Subcutaneous abdominal adipose tissue (tissue), 5 donors: ENCODE data around the gene BABAM2.

ENCODE experiments used
- H3K27ac ChIP-seq: one replicate; pipeline ENCODE4 v1.7.0; 2013; ENCODE audit warnings: low read depth, mild to moderate bottlenecking, inconsistent platforms, low read length, moderate library complexity
- H3K27me3 ChIP-seq, 5 donors: one replicate each; pipeline ENCODE4 v1.7.0; 2013; ENCODE audit warnings: low read length in 5 of 5, inconsistent platforms in 1 of 5; ENCODE audit not compliant: control insufficient read depth in 5 of 5, insufficient read depth in 4 of 5
- H3K36me3 ChIP-seq, 5 donors: one replicate each; pipeline ENCODE4 v1.7.0; 2013; ENCODE audit warnings: low read length in 5 of 5; ENCODE audit not compliant: control insufficient read depth in 5 of 5, insufficient read depth in 5 of 5
- H3K4me1 ChIP-seq, 5 donors: one replicate each; pipeline ENCODE4 v1.7.0; 2013; ENCODE audit warnings: low read length in 5 of 5, mild to moderate bottlenecking in 3 of 5, moderate library complexity in 1 of 5; ENCODE audit not compliant: control insufficient read depth in 5 of 5, insufficient read depth in 5 of 5
- H3K4me3 ChIP-seq, 5 donors: one replicate each; pipeline ENCODE4 v1.7.0; 2013; ENCODE audit warnings: low read length in 5 of 5, low read depth in 1 of 5
- H3K9ac ChIP-seq, 5 donors: one replicate each; pipeline ENCODE4 v1.7.0; 2013; ENCODE audit warnings: low read length in 5 of 5, mild to moderate bottlenecking in 4 of 5, moderate library complexity in 3 of 5
- H3K9me3 ChIP-seq, 5 donors: one replicate each; pipeline ENCODE4 v1.7.0; 2013; ENCODE audit warnings: low read length in 5 of 5; ENCODE audit not compliant: control insufficient read depth in 5 of 5
- donor health status: healthy.
- donor health status: healthy.
- donor health status: healthy.
- donor health status: healthy.
- donor health status: healthy.

BABAM2 gene

GRCh38 chr2:28209261-28209691 is 318.7 kb downstream of the BABAM2 start:
- peaks cover 0 to 3% (median 0%) of the 10 kb centered on the region in 5 donors for H3K4me1 ChIP-seq
- no peak overlapping the region for H3K27ac ChIP-seq
- no peaks in the 10 kb centered on the region for H3K27me3 ChIP-seq
- no peaks in the 10 kb centered on the region for H3K9me3 ChIP-seq
- H3K9ac ChIP-seq: no peak overlapping the region
- peaks cover 0 to 2% (median 0%) of the 10 kb centered on the region in 5 donors for H3K36me3 ChIP-seq
- no peak overlapping the region for H3K4me3 ChIP-seq

GRCh38 chr2:28209864-28210263 is 319.3 kb downstream of the BABAM2 start:
- no peaks in the 10 kb centered on the region for H3K27me3 ChIP-seq
- H3K36me3 ChIP-seq: peaks cover 0 to 2% (median 0%) of the 10 kb centered on the region in 5 donors
- H3K4me3 ChIP-seq: no peak overlapping the region
- H3K27ac ChIP-seq: no peak overlapping the region
- H3K9ac ChIP-seq: no peak overlapping the region
- no peaks in the 10 kb centered on the region for H3K9me3 ChIP-seq
- peaks cover 0 to 3% (median 0%) of the 10 kb centered on the region in 5 donors for H3K4me1 ChIP-seq

- Histone ChIP-seq H3K9ac (no peak overlapping the region), H3K9me3 (no peaks in the 10 kb centered on the region), H3K4me3 (no peak overlapping the region), H3K4me1 (peaks cover 0 to 3% (median 0%) of the 10 kb centered on the region in 5 donors), H3K36me3 (peaks cover 0 to 2% (median 0%) of the 10 kb centered on the region in 5 donors), H3K27me3 (no peaks in the 10 kb centered on the region), H3K27ac (no peak overlapping the region)
Observed at GRCh38 chr2:28210535-28210934, 320.0 kb downstream of the BABAM2 start.

GRCh38 chr2:28216331-28216730 is 325.8 kb downstream of the BABAM2 start:
- H3K4me1 ChIP-seq: no peaks in the 10 kb centered on the region
- no peak overlapping the region for H3K9ac ChIP-seq
- no peaks in the 10 kb centered on the region for H3K27me3 ChIP-seq

GRCh38 chr2:28217042-28217740 is 326.7 kb downstream of the BABAM2 start:
- no peaks in the 10 kb centered on the region for H3K27me3 ChIP-seq
- no peak overlapping the region for H3K27ac ChIP-seq
- H3K4me1 ChIP-seq: no peaks in the 10 kb centered on the region
- no peaks in the 10 kb centered on the region for H3K9me3 ChIP-seq
- H3K9ac ChIP-seq: no peak overlapping the region
- H3K36me3 ChIP-seq: no peaks in the 10 kb centered on the region
- no peak overlapping the region for H3K4me3 ChIP-seq

More at GRCh38 chr2:28216331-28216730, 325.8 kb downstream of the BABAM2 start:
- Histone ChIP-seq H3K27ac (no peak overlapping the region), H3K36me3 (no peaks in the 10 kb centered on the region), H3K4me3 (no peak overlapping the region), H3K9me3 (no peaks in the 10 kb centered on the region)

GRCh38 chr2:28219138-28219537 is 328.6 kb downstream of the BABAM2 start:
- Histone ChIP-seq H3K4me1 (no peaks in the 10 kb centered on the region), H3K9ac (no peak overlapping the region), H3K9me3 (no peaks in the 10 kb centered on the region), H3K27ac (no peak overlapping the region), H3K36me3 (peaks cover 0 to 2% (median 0%) of the 10 kb centered on the region in 5 donors), H3K27me3 (no peaks in the 10 kb centered on the region), H3K4me3 (no peak overlapping the region)

GRCh38 chr2:28219758-28220368 is 329.3 kb downstream of the BABAM2 start:
- Histone ChIP-seq H3K4me3 (no peak overlapping the region), H3K9me3 (no peaks in the 10 kb centered on the region), H3K9ac (no peak overlapping the region), H3K27ac (no peak overlapping the region), H3K36me3 (peaks cover 0 to 2% (median 0%) of the 10 kb centered on the region in 5 donors), H3K4me1 (peaks cover 0 to 4% (median 0%) of the 10 kb centered on the region in 5 donors), H3K27me3 (no peaks in the 10 kb centered on the region)

GRCh38 chr2:28224648-28225472 is 334.3 kb downstream of the BABAM2 start:
- Histone ChIP-seq H3K4me3 (no peak overlapping the region), H3K9ac (no peak overlapping the region), H3K4me1 (peaks cover 0 to 8% (median 0%) of the 10 kb centered on the region in 5 donors), H3K36me3 (peaks cover 0 to 2% (median 0%) of the 10 kb centered on the region in 5 donors), H3K9me3 (no peaks in the 10 kb centered on the region), H3K27ac (no peak overlapping the region), H3K27me3 (no peaks in the 10 kb centered on the region)

GRCh38 chr2:28225473-28226080 is 335.0 kb downstream of the BABAM2 start:
- no peak overlapping the region for H3K27ac ChIP-seq
- H3K27me3 ChIP-seq: no peaks in the 10 kb centered on the region
- H3K36me3 ChIP-seq: peaks cover 0 to 2% (median 0%) of the 10 kb centered on the region in 5 donors
- H3K9me3 ChIP-seq: no peaks in the 10 kb centered on the region
- no peak overlapping the region for H3K9ac ChIP-seq
- peaks cover 0 to 8% (median 0%) of the 10 kb centered on the region in 5 donors for H3K4me1 ChIP-seq
- no peak overlapping the region for H3K4me3 ChIP-seq
